ENCODE data around the gene FAM98C. TPM values are rescaled to one million over a fixed set of nuclear protein-coding genes. Genes with fewer than 3 reads are reported as not detected.
"Not testable (repeated sequence)": the region's sequence is repeated elsewhere in the genome, so short reads cannot be mapped to it uniquely, and the experiment has no call there.

FAM98C gene
- total and polyA plus RNA-seq, 2 experiments from 2014 or later: 13.8 to 27.3 TPM

DNA sequence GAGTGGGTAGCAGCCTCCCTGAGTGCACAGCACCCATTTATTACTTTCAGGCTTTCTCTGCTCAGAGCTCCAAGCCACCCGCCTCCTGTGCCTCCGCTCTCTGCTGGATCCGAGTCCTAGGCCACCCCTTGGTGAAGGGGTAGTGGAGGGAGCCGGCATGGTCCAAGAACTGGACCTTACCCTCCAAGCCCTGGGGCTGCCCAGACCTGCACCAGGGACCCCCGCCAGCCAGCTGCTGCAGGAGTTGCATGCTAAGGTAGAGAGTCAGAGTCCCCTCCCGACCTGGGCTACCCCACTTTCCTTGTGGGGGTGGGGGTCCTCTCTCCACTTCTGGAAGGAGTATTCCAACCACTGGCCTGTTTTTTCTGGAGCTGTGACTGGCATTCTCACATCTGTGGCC, 2.0 kb downstream of the FAM98C start:
- Histone ChIP-seq H3K79me2 (ENCODE audit: insufficient read depth) (peaks cover 4% of the 10 kb centered on the region), H4K20me1 (ENCODE audit: insufficient read depth) (no peaks in the 10 kb centered on the region), H2AFZ (no peak overlapping the region), H3F3A (ENCODE audit: insufficient read depth) (0 out of 2 replicates have a peak, but pooled peaks cover 4% of the 10 kb centered on the region), H3K27me3 (replicated peaks; ENCODE audit: insufficient read depth) (no peaks in the 10 kb centered on the region), H3K9me2 (ENCODE audit: insufficient read depth) (no peaks in the 10 kb centered on the region), H3K4me3 (no peak overlapping the region), H3K9me3 (ENCODE audit: low read depth) (no peaks in the 10 kb centered on the region), H3K4me1 (ENCODE audit: insufficient read depth) (0 out of 2 replicates have a peak, but pooled peaks cover 4% of the 10 kb centered on the region), H3K36me3 (ENCODE audit: low read depth) (no peaks in the 10 kb centered on the region), H3K27ac (no peak overlapping the region), H3K4me2 (ENCODE audit: unreplicated experiment) (no peak overlapping the region), H3K9ac (no peak overlapping the region)
- whole genome bisulfite sequencing, 2 experiments (ENCODE audit: low coverage in 1 of 2, low lambda C conversion rate in 2 of 2, missing lambda C conversion rate in 2 of 2): 87 to 91% methylated on average over 4 to 6 of the region's 6 CpGs
- no peak for DNase-seq
- no peak for TF ChIP-seq EZH2 (IDR thresholded peaks at IDR 0.05; ENCODE audit: insufficient read depth, poor library complexity, severe bottlenecking)
- no peak for TF ChIP-seq EZH2phosphoT487 (IDR thresholded peaks at IDR 0.05; ENCODE audit: insufficient read depth, low read depth)
- in situ Hi-C loops (cut with MboI): no loop called here

- DNase-seq: no peak
- in situ Hi-C loops (cut with MboI): no loop called here
- H3K9me2 ChIP-seq (ENCODE audit: insufficient read depth): no peaks in the 10 kb centered on the region
Measured at GRCh38 chr19:38405276-38405675, 2.4 kb downstream of the FAM98C start.

DNA sequence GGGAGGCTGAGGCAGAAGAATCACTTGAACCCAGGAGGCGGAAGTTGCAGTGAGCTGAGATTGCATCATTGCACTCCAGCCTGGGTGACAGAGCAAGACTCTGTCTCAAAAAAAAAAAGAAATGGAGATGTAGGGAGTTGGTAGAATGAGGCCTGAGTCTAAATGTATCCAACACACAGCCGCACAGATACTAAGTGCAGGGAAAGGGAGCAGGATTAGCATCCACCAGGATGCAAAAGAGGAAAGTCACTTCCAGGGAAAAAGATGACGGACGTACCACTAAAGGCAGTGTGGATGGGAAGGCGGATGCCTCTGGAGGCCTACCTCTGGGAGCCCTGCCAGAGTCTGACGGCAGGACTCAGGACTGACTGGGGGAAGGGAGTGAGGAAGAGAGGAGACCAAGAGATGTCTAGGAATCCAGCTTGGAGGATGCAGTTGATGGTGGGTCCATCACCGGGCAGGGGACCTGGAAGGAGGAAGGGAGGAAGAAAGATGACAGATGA, 6.8 kb downstream of the FAM98C start:
- Histone ChIP-seq H3K27ac (no peak overlapping the region), H3K9ac (no peak overlapping the region), H3K79me2 (ENCODE audit: insufficient read depth) (no peaks in the 10 kb centered on the region), H3K4me1 (ENCODE audit: insufficient read depth) (no peaks in the 10 kb centered on the region), H3K4me2 (ENCODE audit: unreplicated experiment) (no peak overlapping the region), H3K9me3 (ENCODE audit: low read depth) (no peaks in the 10 kb centered on the region), H3K4me3 (no peak overlapping the region), H4K20me1 (ENCODE audit: insufficient read depth) (no peaks in the 10 kb centered on the region), H3K36me3 (ENCODE audit: low read depth) (no peaks in the 10 kb centered on the region), H3K9me2 (ENCODE audit: insufficient read depth) (no peaks in the 10 kb centered on the region), H2AFZ (no peak overlapping the region), H3F3A (ENCODE audit: insufficient read depth) (0 out of 2 replicates have a peak, but pooled peaks cover 4% of the 10 kb centered on the region), H3K27me3 (replicated peaks; ENCODE audit: insufficient read depth) (no peaks in the 10 kb centered on the region)
- WGBS, 2 experiments (ENCODE audit: low coverage in 1 of 2, low lambda C conversion rate in 2 of 2, missing lambda C conversion rate in 2 of 2): 30% methylated on average over 7 of the region's 7 CpGs
- in situ Hi-C loops (cut with MboI): loop anchor here (10.0 kb wide), 1 partner anchor 225 kb away; no protein-coding TSS in a partner anchor
- TF ChIP-seq EZH2 (IDR thresholded peaks at IDR 0.05; ENCODE audit: insufficient read depth, poor library complexity, severe bottlenecking) (no peak), EZH2phosphoT487 (IDR thresholded peaks at IDR 0.05; ENCODE audit: insufficient read depth, low read depth) (no peak)
- DNase-seq: peak; percentile 70

More at GRCh38 chr19:38405276-38405675, 2.4 kb downstream of the FAM98C start:
- WGBS, 2 experiments (ENCODE audit: low coverage in 1 of 2, low lambda C conversion rate in 2 of 2, missing lambda C conversion rate in 2 of 2): 93 to 97% methylated on average over 8 of the region's 8 CpGs
- Histone ChIP-seq H3K4me3 (no peak overlapping the region), H3F3A (ENCODE audit: insufficient read depth) (0 out of 2 replicates have a peak, but pooled peaks cover 4% of the 10 kb centered on the region), H3K4me1 (ENCODE audit: insufficient read depth) (0 out of 2 replicates have a peak, but pooled peaks cover 4% of the 10 kb centered on the region), H3K36me3 (ENCODE audit: low read depth) (no peaks in the 10 kb centered on the region), H3K4me2 (ENCODE audit: unreplicated experiment) (no peak overlapping the region), H3K9me3 (ENCODE audit: low read depth) (no peaks in the 10 kb centered on the region), H3K27ac (no peak overlapping the region), H3K27me3 (replicated peaks; ENCODE audit: insufficient read depth) (no peaks in the 10 kb centered on the region), H2AFZ (no peak overlapping the region), H3K9ac (no peak overlapping the region), H4K20me1 (ENCODE audit: insufficient read depth) (no peaks in the 10 kb centered on the region), H3K79me2 (ENCODE audit: insufficient read depth) (peaks cover 4% of the 10 kb centered on the region)
- TF ChIP-seq EZH2phosphoT487 (IDR thresholded peaks at IDR 0.05; ENCODE audit: insufficient read depth, low read depth) (no peak), EZH2 (IDR thresholded peaks at IDR 0.05; ENCODE audit: insufficient read depth, poor library complexity, severe bottlenecking) (no peak)

DNA sequence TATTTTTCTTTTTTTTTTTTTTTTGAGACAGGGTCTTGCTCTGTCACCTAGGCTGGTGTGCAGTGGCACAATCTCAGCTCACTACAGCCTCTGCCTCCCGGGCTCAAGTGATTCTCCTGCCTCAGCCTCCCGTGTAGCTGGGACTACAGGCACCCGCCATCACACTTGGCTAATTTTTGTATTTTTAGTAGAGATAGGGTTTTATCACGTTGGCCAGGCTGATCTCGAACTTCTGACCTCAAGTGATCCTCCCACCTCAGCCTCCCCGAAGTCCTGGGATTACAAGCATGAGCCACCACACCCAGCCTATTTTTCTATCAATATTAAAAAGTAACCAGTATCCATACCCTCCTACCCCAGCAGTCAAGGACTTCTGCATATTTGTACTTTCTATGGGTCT, 7.5 kb downstream of the FAM98C start:
- H3K79me2 ChIP-seq (ENCODE audit: insufficient read depth); H2AFZ ChIP-seq: not testable (repeated sequence)
- in situ Hi-C loops (cut with MboI): loop anchor here (10.0 kb wide), 1 partner anchor 224 kb away; no protein-coding TSS in a partner anchor

More for the DNA sequence above, 7.5 kb downstream of the FAM98C start:
- not testable (repeated sequence) for H3K36me3 ChIP-seq (ENCODE audit: low read depth); H3K9me2 ChIP-seq (ENCODE audit: insufficient read depth); H3K4me2 ChIP-seq (ENCODE audit: unreplicated experiment); H4K20me1 ChIP-seq (ENCODE audit: insufficient read depth); H3K27ac ChIP-seq; H3K9me3 ChIP-seq (ENCODE audit: low read depth); H3K9ac ChIP-seq; H3K27me3 ChIP-seq (replicated peaks; ENCODE audit: insufficient read depth); H3K4me3 ChIP-seq; H3F3A ChIP-seq (ENCODE audit: insufficient read depth); H3K4me1 ChIP-seq (ENCODE audit: insufficient read depth); DNase-seq
- WGBS, 2 experiments (ENCODE audit: low coverage in 1 of 2, low lambda C conversion rate in 2 of 2, missing lambda C conversion rate in 2 of 2): 57 to 61% methylated on average over 6 of the region's 6 CpGs

Measured in GM23248 (cell line).